Stimulated activated CD4-positive, alpha-beta T cell treated with anti-CD3 and anti-CD28 coated beads, Interleukin-1b, Interleukin-23, amount 100 ng/mL, for 48 hours (primary cell): ENCODE results near the gene E2F1.
"Not testable (repeated sequence)": the region's sequence is repeated elsewhere in the genome, so short reads cannot be mapped to it uniquely, and the experiment has no call there.

Experiments
- DNase-seq: peaks from one replicate; pipeline ENCODE4 v3.0.0-alpha.2; 2020

The E2F1 gene

DNA sequence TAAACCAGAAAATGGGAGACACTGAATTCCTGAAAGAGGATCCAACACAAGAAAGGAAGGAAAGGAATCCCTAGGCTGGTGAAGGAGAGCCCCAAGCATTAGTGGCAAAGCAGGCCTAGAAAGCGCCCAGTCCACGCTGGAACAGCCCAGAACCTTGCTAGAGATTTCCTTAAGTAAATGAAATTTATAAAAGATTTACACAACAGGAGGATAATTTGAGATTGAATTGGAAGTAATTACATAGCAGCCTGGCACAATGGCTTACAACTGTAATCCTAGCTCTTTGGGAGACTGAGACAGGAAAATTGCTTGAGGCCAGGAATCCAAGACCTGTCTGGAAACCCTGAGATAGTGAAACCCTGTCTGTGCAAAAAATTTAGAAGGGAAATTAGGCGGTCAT is 50.8 kb downstream of the E2F1 start:
- DNase-seq = no peak

DNA sequence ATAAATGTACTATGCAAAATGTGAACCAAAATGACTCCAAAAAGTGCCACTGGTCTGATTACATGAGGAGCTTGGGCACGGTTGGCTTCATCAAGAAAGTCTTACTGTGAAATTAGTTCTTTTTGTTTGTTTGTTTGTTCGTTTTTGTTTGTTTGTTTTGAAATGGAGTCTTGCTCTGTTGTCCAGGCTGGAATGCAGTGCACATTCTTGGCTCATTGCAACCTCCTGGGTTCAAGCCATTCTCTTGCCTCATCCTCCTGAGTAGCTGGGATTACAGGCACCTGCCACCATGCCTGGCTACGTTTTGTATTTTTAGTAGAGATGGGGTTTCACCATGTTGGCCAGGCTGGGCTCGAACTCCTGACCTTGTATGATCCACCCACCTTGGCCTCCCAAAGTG is 54.3 kb downstream of the E2F1 start:
- DNase-seq = not testable (repeated sequence)

DNA sequence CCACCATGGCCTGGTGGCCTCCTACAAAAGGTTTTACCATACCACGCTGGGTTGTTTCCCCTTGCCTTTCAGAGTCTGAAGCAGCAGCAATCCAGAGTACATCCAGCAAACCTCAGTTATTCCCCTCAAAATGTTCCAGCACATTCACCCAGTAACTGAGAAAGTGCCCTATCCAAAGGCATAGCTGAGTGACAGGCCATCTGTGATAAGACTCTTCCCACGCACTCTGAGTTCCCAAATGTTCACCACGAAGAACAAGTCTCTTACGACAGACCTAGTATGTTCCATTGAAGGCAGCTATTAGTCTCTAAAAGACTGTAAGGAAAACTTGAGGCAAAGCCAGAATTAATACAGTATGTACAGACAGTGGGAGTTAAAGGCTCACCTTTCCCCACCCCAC is 55.7 kb downstream of the E2F1 start:
- DNase-seq = no peak

DNA sequence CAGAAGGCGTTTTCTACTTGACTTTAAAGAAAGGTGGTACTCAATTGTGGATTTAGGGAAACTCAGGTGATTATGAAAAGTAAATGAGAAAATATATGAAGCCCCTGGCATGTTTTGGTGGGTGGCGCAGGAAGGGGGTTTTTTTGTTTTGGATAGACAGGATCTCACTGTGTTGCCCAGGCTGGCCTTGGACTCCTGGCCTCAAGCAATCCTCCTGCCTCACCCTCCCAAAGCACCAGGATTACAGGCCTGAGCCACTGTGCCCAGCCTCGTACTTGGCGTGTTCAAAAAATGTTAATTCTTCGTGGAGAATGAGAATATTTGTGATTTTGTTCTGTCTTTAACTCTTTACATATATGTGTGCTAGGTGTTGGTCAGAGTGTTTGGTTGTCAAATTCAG is 56.2 kb downstream of the E2F1 start:
- DNase-seq = no peak

DNA sequence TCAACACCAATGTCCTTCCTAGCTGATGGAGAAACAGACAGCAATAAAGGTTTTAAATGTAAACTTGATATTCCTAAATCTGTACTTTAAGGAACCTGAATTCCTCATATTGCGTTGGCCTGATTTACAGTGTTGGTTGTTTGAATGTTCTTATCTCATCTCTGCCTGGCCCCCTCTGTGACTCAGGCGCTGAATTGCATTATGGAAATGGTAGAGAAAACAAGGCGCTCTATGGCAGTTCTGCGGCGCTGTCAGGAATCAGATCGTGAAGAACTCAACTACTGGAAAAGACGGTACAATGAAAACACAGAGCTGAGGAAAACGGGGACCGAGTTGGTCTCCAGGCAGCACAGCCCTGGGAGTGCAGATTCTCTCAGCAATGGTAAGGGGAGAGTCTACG is 56.7 kb downstream of the E2F1 start:
- DNase-seq = no peak

DNA sequence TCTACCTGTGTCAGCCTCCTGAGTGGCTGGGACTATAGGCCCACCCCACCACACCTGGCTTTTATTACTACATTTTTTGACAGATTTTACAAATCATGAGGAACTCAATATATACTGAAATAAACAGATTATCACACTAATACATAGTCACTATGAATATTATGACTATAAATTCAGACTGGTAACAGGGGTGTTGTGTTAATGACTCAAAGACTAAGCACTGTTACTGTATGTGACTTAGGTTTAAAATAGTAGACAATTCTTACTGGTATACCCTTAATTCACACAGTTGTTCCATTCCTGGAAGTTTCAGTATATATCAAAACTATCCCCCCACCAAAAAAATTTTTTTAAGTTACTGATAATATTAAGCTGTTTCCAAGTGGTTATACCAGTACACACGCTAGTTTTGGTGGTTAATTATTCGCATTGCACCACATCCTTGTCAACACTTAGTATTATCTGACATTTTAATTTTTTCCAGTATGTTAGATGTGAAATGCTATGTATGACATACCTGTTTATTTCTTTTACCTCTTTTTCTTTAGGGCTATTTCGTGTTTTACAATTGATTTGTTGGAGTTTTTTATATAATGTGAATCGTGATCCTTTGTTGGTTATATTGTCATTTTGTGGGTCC is 58.5 kb downstream of the E2F1 start:
- no peak for DNase-seq

DNA sequence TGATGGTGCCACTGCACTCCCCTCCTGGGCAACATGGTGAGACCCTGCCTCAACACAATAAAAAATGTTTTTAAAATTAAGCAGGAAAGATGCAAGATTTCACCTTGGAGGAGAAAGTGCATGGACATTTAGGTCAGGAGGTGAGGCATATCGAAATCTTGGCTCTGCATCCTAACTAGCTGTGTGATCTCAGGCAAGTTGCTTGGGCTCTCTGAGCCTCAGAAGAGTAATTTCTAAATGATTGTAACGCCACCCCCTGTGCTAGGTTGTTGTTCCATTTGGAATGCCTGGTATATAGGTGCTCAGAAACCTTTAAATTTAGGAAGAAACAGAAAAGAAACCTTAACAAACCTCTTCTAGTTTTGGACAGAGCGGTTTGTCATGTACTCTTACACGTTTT is 60.0 kb downstream of the E2F1 start:
- no peak for DNase-seq
